ENCODE data around the gene DIRAS2.

Gene DIRAS2

GRCh38 chr9:90611568-90611967 is 31.1 kb downstream of the DIRAS2 start:
- no peak for DNase-seq

GRCh38 chr9:90611121-90611520 is 31.5 kb downstream of the DIRAS2 start:
- no peak for DNase-seq

GRCh38 chr9:90607701-90608516 is 34.7 kb downstream of the DIRAS2 start:
- DNase-seq = no peak

DNA sequence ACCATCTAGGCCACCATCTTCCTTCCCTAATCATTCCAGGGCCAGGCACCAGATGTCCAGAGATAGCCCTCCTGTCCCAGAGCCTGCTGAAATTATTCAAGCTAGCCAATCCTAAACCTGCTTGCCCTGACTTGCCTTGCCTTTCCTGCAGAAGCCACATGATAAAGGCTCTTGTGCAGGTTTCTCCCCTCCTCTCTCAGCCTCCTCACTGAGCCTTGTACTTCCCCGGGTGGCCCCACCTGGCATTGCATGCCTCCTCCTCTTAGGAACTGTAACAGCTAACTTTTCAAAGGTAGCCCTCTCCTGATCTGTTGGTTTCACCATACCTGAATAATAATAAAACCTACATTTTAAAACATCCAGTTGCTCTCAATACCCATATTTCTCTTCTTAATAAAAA is 42.6 kb downstream of the DIRAS2 start:
- DNase-seq = no peak

- DNase-seq = no peak
Observed at GRCh38 chr9:90598191-90598590, 44.4 kb downstream of the DIRAS2 start.

- DNase-seq = no peak
Observed at GRCh38 chr9:90593646-90594045, 49.0 kb downstream of the DIRAS2 start.

GRCh38 chr9:90580576-90580975 is 62.0 kb downstream of the DIRAS2 start:
- no peak for DNase-seq

- no peak for DNase-seq
Observed at GRCh38 chr9:90579181-90579580, 63.4 kb downstream of the DIRAS2 start.

- no peak for DNase-seq
Observed at GRCh38 chr9:90578126-90578815, 64.4 kb downstream of the DIRAS2 start.

DNA sequence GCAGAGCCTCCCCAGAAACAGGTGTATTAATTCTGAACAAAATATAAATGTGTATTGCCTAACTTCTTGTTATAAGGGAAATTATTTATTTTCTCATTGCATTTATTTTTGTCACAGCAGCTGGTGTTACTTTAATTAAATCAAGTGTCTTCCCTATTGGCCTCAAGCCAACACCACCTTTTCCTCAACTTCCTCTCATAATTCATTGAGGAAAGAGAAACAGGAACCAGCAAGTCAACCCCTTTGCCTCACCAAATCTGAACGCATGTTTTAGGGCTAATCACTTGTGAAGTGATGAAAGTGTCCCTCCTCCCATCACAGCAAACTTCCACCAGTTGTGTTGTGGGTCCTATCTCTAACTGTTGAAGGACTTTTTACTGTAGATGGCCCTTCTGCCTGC is 73.1 kb downstream of the DIRAS2 start:
- no peak for DNase-seq

GRCh38 chr9:90568667-90569066 is 74.0 kb downstream of the DIRAS2 start:
- no peak for DNase-seq

DNA sequence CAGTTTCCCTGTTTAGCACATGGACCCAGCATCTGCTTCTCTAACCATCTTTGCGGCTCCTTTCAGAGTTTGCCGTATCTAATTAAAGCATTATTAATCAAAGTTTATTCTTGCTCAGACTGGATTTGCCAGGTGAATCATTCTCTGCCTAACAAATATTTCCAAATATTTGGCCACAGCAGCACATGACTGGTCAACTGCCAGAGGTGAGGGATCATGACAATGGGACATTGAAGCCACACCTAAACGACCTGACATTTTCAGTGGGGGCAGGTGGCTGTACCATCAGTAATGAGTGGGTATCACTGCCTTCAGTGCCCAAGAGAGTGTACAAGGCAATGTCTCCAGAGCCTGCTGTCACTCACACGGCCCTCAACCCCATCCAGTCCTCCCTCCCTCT is 80.4 kb downstream of the DIRAS2 start:
- DNase-seq = no peak

Measured in amniotic stem cell (primary cell).